ENCODE results near the gene DHH. TPM values are rescaled to one million over a fixed set of nuclear protein-coding genes. Genes with fewer than 3 reads are reported as not detected.

The DHH gene
- total RNA-seq, 1 donor from 2014 or later: not detected

DNA sequence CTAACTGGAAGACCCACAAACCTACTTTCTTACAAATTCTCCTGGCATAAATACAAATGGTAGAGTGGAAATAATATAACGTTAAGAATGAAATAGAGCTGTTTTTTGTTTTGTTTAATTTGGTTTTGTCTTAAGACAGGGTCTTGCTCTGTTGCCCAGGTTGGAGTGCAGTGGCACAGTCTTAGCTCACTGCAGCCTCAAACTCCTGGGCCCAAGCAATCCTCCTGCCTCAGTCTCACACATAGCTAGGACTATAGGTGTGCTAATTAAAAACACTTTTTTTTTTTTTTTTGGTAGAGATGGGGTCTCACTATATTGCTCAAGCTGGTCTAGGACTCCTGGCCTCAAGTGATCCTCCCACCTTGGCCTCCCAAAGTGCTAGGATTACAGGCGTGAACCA, 4.1 kb upstream of the DHH start:
- H3K36me3 Mint-ChIP-seq (ENCODE audit: low read depth): peaks cover 46% of the 10 kb centered on the region
- H3K4me3 Mint-ChIP-seq (ENCODE audit: low read depth): no peak overlapping the region
- H3K9me3 Mint-ChIP-seq: no peaks in the 10 kb centered on the region
- DNase-seq (ENCODE audit: low spot score): no peak
- H3K4me1 Mint-ChIP-seq (ENCODE audit: low read depth): peaks cover 3% of the 10 kb centered on the region
- no peak overlapping the region for H3K27ac Mint-ChIP-seq
- intact Hi-C loops (cut with micrococcal nuclease): loop anchor here (1.0 kb wide), 1 partner anchor 34 kb away; no protein-coding TSS in a partner anchor
- peaks cover 16% of the 10 kb centered on the region for H3K27me3 Mint-ChIP-seq (ENCODE audit: low read depth)

DNA sequence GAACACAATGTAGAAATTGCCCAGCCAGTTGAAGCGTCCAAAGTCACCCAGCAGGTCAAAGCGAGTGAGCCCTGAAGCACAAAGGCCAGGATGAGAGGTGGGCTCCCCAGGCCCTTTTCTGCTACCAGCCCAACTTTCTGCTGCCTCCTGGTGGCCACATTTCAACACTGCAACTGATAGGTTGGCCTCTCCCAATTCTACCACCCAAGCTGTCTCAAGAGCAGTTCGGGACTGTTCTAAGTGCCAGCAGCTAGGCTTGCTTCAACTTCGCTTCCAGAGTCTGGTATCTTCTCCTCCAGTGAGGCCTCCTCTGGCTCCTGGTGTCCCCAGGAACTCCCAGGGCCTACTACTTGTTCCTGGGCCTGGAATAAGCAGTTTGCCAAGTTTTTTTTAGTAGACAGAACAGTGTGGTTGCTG, 3.4 kb upstream of the DHH start:
- H3K27ac Mint-ChIP-seq: no peak overlapping the region

DNA sequence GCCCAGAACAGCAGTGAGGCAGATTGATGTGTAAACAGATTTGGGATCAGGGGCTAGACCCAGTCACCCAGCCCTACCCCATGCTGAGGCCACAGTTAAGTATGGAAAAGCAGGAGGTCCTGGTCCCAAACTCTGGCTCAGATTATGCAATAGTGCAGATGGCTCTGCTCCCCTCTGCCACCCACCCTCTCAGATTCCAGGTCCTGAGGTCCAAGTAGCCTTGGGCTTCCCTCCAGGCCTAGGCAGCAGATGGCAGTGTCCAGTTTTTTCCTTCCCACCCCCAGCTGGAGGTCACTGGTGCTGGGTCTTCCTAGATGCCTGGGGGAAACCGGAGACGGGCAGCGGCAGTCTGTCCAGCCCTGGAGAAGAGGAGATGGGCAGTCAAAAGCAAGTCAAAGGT, 2.8 kb upstream of the DHH start:
- H3K9me3 Mint-ChIP-seq: no peaks in the 10 kb centered on the region
- H3K27ac Mint-ChIP-seq: no peak overlapping the region
- intact Hi-C loops (cut with micrococcal nuclease): no loop called here
- H3K4me1 Mint-ChIP-seq (ENCODE audit: low read depth): peaks cover 7% of the 10 kb centered on the region
- no peak overlapping the region for H3K4me3 Mint-ChIP-seq (ENCODE audit: low read depth)
- peaks cover 28% of the 10 kb centered on the region for H3K27me3 Mint-ChIP-seq (ENCODE audit: low read depth)
- H3K36me3 Mint-ChIP-seq (ENCODE audit: low read depth): peaks cover 45% of the 10 kb centered on the region
- DNase-seq (ENCODE audit: low spot score): no peak

More for the DNA sequence above, 3.4 kb upstream of the DHH start:
- peak; percentile 46 for DNase-seq (ENCODE audit: low spot score)
- Mint-ChIP-seq H3K4me3 (ENCODE audit: low read depth) (no peak overlapping the region), H3K4me1 (ENCODE audit: low read depth) (peaks cover 6% of the 10 kb centered on the region), H3K36me3 (ENCODE audit: low read depth) (peaks cover 46% of the 10 kb centered on the region), H3K9me3 (no peaks in the 10 kb centered on the region), H3K27me3 (ENCODE audit: low read depth) (peaks cover 22% of the 10 kb centered on the region)
- intact Hi-C loops (cut with micrococcal nuclease): loop anchor here (1.0 kb wide), 1 partner anchor 34 kb away; no protein-coding TSS in a partner anchor

DNA sequence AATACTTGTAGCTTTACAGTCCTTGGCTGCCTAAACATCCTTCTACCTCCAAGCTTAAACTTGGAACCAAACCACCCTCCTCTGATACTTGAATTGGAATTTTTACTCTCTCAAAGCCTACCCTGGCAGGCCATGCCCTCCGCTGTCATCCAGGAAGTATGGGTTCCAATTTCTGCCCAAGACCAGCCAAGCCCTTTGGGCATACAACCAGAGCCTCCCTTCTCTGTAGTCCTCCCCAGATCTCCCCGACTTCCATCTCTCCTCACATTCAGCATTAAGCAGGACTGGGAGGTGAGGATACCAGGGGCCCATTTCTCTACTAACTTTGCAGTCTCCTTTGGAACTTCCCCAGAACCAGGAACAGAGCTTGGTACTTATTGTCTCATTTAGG, 369 bp upstream of the DHH start:
- no peak overlapping the region for H3K27ac Mint-ChIP-seq
- no peaks in the 10 kb centered on the region for H3K9me3 Mint-ChIP-seq
- no peak overlapping the region for H3K4me3 Mint-ChIP-seq (ENCODE audit: low read depth)
- no peak for DNase-seq (ENCODE audit: low spot score)
- intact Hi-C loops (cut with micrococcal nuclease): loop anchor here (5.0 kb wide), 1 partner anchor 98 kb away; the partner anchor contains the start of gene DDN
- peaks cover 27% of the 10 kb centered on the region for H3K4me1 Mint-ChIP-seq (ENCODE audit: low read depth)
- peaks cover 37% of the 10 kb centered on the region for H3K36me3 Mint-ChIP-seq (ENCODE audit: low read depth)
- peaks cover 50% of the 10 kb centered on the region for H3K27me3 Mint-ChIP-seq (ENCODE audit: low read depth)

DNA sequence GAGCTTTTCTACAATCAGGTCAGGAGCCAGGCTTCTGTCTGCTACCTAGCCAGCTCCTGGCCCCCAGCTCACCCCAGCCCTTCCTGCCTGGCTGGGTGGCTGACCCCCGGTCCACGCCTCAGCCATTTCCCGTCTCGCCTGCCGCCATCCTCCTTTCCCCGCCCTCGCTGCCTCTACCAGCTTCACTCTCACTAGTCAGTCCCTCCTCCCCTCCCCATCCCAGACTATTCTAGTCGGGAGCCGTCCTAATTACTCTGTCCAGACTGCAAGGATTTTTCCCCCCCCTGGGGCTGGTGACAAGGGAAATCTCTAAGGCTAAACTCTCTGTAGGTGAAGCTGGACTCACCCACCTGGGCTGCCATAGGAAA, 825 bp downstream of the DHH start:
- no peaks in the 10 kb centered on the region for H3K9me3 Mint-ChIP-seq
- H3K36me3 Mint-ChIP-seq (ENCODE audit: low read depth): peaks cover 33% of the 10 kb centered on the region
- intact Hi-C loops (cut with micrococcal nuclease): loop anchor here (5.0 kb wide), 1 partner anchor 96 kb away; the partner anchor contains the start of gene DDN
- H3K4me1 Mint-ChIP-seq (ENCODE audit: low read depth): peaks cover 30% of the 10 kb centered on the region
- no peak overlapping the region for H3K4me3 Mint-ChIP-seq (ENCODE audit: low read depth)
- H3K27ac Mint-ChIP-seq: no peak overlapping the region
- peaks cover 58% of the 10 kb centered on the region for H3K27me3 Mint-ChIP-seq (ENCODE audit: low read depth)
- no peak for DNase-seq (ENCODE audit: low spot score)

DNA sequence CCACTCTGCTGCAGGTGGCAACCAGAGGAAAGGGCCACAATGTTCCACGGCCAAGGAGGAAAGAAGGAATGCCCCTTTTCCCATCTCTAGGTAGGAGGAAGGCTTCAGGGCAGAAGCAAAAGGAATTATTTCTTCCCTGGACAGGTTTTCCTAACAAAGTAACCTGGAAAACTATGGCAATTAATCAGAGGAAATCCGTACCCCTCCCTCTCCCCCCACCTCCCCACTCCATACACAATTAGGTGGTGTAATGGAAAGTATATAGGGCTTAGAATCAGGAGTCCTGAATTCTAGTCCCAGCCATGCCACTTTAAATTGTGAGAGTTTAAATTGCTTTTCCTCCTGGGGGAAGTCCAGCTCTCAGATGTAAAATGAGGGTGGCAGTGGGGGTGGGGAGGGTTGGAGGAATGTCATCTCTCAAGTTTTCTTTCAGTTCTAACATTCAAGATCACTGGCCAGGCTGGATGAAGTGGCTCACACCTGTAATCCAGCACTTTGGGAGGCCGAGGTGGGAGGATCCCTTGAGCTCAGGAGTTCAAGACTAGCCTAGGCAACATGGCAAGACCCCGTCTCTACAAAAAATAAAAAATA, 1.7 kb downstream of the DHH start:
- H3K27me3 Mint-ChIP-seq (ENCODE audit: low read depth): peaks cover 63% of the 10 kb centered on the region
- peaks cover 38% of the 10 kb centered on the region for H3K4me1 Mint-ChIP-seq (ENCODE audit: low read depth)
- no peak overlapping the region for H3K27ac Mint-ChIP-seq
- H3K4me3 Mint-ChIP-seq (ENCODE audit: low read depth): no peak overlapping the region
- peaks cover 25% of the 10 kb centered on the region for H3K36me3 Mint-ChIP-seq (ENCODE audit: low read depth)
- H3K9me3 Mint-ChIP-seq: no peaks in the 10 kb centered on the region
- no peak for DNase-seq (ENCODE audit: low spot score)
- intact Hi-C loops (cut with micrococcal nuclease): loop anchor here (5.0 kb wide), 1 partner anchor 96 kb away; the partner anchor contains the start of gene DDN

DNA sequence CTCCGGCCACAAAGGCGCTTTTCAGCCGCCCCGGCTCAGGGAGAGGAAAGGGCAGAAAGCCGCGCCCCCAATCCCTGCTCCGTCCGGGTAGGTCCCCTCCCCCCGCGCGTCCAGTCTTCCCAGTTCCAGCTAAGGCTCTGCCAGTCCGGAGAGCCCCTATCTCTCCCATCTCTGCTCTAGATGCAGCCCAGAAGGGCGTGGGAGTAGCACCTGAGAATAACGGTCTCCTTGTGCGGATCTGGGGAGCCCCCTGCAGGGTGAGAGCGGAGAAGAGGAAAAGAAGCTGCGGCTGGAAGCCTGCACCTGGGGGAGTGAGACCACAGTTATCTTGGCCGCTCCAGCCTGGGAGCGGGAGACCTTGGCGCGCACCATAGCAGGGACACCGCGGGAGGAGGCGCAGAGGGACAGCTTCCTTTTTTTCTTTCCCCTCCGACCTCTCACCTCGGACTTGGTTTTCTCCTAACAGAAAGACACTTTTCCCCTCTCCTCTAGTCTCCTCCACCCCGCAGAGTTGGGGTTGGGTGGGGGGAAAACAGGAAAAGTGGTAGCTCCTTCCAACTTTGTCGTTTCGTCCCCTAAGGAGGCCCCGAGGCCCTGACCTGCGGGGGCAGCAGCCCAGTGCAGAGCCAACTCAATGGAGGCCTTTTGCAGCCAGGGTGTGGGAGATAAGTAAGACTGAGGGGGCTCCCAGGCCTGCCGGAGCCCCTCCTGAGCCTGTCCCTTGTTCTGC, 2.4 kb downstream of the DHH start:
- H3K9me3 Mint-ChIP-seq: no peaks in the 10 kb centered on the region
- H3K4me3 Mint-ChIP-seq (ENCODE audit: low read depth): peak overlapping the region; percentile 39
- peaks cover 42% of the 10 kb centered on the region for H3K4me1 Mint-ChIP-seq (ENCODE audit: low read depth)
- peaks cover 20% of the 10 kb centered on the region for H3K36me3 Mint-ChIP-seq (ENCODE audit: low read depth)
- H3K27ac Mint-ChIP-seq: no peak overlapping the region
- DNase-seq (ENCODE audit: low spot score): peak; percentile 29
- peaks cover 63% of the 10 kb centered on the region for H3K27me3 Mint-ChIP-seq (ENCODE audit: low read depth)
- intact Hi-C loops (cut with micrococcal nuclease): loop anchor here (5.0 kb wide), 1 partner anchor 95 kb away; the partner anchor contains the start of gene DDN

DNA sequence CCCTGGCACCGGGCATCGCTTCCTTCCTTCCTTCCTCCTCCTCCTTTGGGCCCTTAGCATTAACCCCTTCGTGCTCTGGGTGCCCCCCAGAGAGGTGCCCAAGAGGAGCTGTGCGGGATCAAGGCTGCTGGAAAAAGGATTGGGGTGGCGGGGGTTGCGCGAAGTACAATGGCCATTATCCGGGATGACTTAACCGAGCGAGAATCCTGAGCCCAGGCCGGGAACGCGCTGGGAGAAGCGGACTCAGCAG, 2.8 kb downstream of the DHH start:
- Mint-ChIP-seq H3K27ac (no peak overlapping the region), H3K4me3 (ENCODE audit: low read depth) (no peak overlapping the region), H3K9me3 (no peaks in the 10 kb centered on the region), H3K4me1 (ENCODE audit: low read depth) (peaks cover 42% of the 10 kb centered on the region), H3K36me3 (ENCODE audit: low read depth) (peaks cover 20% of the 10 kb centered on the region), H3K27me3 (ENCODE audit: low read depth) (peaks cover 63% of the 10 kb centered on the region)
- no peak for DNase-seq (ENCODE audit: low spot score)
- intact Hi-C loops (cut with micrococcal nuclease): loop anchor here (2.0 to 5.0 kb wide), 3 partner anchors 94 to 247 kb away; partner anchors contain the start of gene DDN

DNA sequence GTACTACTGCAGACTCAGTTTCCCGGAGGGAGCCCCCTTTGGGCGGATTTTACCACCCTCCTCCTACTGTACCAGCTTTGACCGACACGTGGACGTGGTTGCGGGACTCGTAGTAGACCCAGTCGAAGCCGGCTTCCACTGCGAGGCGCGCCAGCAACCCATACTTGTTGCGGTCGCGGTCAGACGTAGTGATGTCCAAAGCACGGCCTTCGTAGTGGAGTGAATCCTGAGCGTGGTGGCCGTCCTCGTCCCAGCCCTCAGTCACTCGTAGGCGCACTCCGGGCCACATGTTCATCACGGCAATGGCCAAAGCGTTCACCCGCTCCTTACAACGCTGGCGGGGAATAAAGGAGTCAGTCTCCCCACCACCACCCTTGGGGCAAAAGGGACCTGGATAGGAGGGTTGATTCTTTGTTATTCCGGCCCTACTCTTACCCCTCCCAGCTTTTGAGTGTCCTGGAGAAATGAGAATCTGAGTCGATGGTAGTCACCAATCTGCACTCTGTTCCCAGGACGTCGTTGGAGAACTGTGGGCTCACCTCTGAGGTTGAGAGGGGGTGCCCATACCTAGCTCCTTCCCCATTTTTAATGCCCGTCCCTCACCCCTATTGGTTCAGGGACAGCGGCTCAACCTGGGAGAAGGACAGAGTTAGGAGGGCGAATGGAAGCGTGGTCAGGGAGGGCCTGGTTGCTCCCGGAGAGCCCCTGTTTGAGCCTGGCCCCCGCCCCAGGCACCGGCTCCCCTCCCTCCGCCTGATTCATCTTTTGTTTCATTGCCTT, 3.4 kb downstream of the DHH start:
- no peak for DNase-seq (ENCODE audit: low spot score)
- Mint-ChIP-seq H3K9me3 (no peaks in the 10 kb centered on the region), H3K4me1 (ENCODE audit: low read depth) (peaks cover 44% of the 10 kb centered on the region), H3K27me3 (ENCODE audit: low read depth) (peaks cover 63% of the 10 kb centered on the region), H3K4me3 (ENCODE audit: low read depth) (peak overlapping the region; percentile 23), H3K27ac (no peak overlapping the region), H3K36me3 (ENCODE audit: low read depth) (peaks cover 14% of the 10 kb centered on the region)
- intact Hi-C loops (cut with micrococcal nuclease): loop anchor here (2.0 to 5.0 kb wide), 3 partner anchors 94 to 248 kb away; partner anchors contain the start of gene DDN

DNA sequence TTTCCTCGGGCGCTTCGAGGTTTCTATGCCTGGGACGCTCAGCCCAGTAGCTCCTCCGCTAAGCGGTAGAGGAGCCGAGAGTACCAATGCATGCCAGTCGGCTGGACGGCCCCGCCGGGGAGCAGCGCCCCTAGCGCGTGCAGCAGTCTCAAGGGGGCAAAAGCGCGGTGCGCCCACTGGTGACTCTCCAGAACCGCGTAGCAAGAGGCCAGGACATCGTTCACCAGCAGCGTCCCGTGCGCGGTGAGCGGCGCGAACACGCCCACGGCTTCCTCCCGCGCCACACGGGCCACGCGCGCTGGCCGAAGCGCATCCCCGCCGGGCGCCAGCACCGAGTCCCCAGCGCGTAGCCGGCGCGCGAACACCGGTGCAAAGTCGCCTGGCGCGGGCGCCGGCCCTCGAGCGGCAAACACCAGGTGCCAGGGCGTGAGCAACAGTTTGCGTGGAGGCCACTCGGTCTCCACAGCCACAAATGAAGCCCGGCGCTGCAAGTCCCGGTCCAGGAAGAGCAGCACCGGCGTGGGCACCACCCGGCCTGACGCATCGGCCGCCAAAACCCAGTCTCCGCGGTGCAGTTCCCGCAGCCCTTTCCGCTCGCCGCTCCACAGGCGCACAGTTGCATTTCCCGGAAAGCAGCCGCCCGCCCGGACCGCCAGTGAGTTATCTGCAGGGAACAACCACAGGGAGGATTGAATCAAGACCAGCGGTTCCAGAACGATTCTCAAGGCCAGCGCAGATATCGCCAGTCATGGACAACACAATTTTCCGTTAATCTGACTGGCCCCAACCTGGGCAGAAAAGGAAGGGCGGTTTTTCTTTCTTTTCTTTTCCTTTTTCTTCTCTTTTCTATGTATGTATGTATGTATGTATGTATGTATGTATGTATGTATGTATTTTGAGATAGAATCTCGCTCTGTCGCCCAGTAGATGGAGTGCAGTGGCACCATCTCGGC, 4.5 kb downstream of the DHH start:
- peaks cover 3% of the 10 kb centered on the region for H3K36me3 Mint-ChIP-seq (ENCODE audit: low read depth)
- H3K27ac Mint-ChIP-seq: peak overlapping the region; percentile 33

DNA sequence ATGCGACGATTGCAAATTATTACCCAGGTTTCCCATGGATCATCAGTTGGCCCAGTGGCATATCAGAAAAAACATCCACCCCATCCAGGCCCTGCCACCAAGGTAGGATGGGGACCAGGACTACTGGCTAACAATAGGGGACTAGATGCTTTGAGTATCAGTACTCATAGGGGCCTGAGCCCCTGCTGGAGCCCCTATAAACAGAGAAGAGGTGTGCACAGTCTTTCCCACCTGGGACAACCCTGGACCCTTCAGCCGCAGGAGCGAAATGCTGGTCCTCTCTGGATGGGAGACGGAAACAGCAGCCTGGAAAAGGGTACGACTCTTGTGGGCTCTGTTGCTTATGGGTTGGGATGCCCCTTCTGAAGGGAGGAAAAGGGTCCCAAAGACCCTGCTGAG, 5.7 kb downstream of the DHH start:
- Mint-ChIP-seq H3K27ac (no peak overlapping the region), H3K36me3 (ENCODE audit: low read depth) (no peaks in the 10 kb centered on the region), H3K9me3 (no peaks in the 10 kb centered on the region), H3K27me3 (ENCODE audit: low read depth) (peaks cover 50% of the 10 kb centered on the region), H3K4me3 (ENCODE audit: low read depth) (no peak overlapping the region), H3K4me1 (ENCODE audit: low read depth) (peaks cover 44% of the 10 kb centered on the region)
- DNase-seq (ENCODE audit: low spot score): no peak
- intact Hi-C loops (cut with micrococcal nuclease): loop anchor here (1.0 to 10.0 kb wide), 3 partner anchors 20 to 456 kb away; no protein-coding TSS in a partner anchor

More for the DNA sequence above, 4.5 kb downstream of the DHH start:
- Mint-ChIP-seq H3K4me1 (ENCODE audit: low read depth) (peaks cover 44% of the 10 kb centered on the region), H3K27me3 (ENCODE audit: low read depth) (peaks cover 56% of the 10 kb centered on the region), H3K9me3 (no peaks in the 10 kb centered on the region), H3K4me3 (ENCODE audit: low read depth) (peak overlapping the region; percentile 71)
- DNase-seq (ENCODE audit: low spot score): peak; percentile 29
- intact Hi-C loops (cut with micrococcal nuclease): loop anchor here (2.0 to 10.0 kb wide), 5 partner anchors 25 to 455 kb away; partner anchors contain the start of gene DDN
